ENCODE results near the gene CPNE7. TPM values are rescaled to one million over a fixed set of nuclear protein-coding genes. Genes with fewer than 3 reads are reported as not detected.

The CPNE7 gene
- total and polyA plus RNA-seq, 2 of the 8 experiments (the other 6 are each of a cell fraction or from before 2014, with no cell fraction given), result 10.0 to 23.7 TPM

- TF ChIP-seq, protein P1, sequence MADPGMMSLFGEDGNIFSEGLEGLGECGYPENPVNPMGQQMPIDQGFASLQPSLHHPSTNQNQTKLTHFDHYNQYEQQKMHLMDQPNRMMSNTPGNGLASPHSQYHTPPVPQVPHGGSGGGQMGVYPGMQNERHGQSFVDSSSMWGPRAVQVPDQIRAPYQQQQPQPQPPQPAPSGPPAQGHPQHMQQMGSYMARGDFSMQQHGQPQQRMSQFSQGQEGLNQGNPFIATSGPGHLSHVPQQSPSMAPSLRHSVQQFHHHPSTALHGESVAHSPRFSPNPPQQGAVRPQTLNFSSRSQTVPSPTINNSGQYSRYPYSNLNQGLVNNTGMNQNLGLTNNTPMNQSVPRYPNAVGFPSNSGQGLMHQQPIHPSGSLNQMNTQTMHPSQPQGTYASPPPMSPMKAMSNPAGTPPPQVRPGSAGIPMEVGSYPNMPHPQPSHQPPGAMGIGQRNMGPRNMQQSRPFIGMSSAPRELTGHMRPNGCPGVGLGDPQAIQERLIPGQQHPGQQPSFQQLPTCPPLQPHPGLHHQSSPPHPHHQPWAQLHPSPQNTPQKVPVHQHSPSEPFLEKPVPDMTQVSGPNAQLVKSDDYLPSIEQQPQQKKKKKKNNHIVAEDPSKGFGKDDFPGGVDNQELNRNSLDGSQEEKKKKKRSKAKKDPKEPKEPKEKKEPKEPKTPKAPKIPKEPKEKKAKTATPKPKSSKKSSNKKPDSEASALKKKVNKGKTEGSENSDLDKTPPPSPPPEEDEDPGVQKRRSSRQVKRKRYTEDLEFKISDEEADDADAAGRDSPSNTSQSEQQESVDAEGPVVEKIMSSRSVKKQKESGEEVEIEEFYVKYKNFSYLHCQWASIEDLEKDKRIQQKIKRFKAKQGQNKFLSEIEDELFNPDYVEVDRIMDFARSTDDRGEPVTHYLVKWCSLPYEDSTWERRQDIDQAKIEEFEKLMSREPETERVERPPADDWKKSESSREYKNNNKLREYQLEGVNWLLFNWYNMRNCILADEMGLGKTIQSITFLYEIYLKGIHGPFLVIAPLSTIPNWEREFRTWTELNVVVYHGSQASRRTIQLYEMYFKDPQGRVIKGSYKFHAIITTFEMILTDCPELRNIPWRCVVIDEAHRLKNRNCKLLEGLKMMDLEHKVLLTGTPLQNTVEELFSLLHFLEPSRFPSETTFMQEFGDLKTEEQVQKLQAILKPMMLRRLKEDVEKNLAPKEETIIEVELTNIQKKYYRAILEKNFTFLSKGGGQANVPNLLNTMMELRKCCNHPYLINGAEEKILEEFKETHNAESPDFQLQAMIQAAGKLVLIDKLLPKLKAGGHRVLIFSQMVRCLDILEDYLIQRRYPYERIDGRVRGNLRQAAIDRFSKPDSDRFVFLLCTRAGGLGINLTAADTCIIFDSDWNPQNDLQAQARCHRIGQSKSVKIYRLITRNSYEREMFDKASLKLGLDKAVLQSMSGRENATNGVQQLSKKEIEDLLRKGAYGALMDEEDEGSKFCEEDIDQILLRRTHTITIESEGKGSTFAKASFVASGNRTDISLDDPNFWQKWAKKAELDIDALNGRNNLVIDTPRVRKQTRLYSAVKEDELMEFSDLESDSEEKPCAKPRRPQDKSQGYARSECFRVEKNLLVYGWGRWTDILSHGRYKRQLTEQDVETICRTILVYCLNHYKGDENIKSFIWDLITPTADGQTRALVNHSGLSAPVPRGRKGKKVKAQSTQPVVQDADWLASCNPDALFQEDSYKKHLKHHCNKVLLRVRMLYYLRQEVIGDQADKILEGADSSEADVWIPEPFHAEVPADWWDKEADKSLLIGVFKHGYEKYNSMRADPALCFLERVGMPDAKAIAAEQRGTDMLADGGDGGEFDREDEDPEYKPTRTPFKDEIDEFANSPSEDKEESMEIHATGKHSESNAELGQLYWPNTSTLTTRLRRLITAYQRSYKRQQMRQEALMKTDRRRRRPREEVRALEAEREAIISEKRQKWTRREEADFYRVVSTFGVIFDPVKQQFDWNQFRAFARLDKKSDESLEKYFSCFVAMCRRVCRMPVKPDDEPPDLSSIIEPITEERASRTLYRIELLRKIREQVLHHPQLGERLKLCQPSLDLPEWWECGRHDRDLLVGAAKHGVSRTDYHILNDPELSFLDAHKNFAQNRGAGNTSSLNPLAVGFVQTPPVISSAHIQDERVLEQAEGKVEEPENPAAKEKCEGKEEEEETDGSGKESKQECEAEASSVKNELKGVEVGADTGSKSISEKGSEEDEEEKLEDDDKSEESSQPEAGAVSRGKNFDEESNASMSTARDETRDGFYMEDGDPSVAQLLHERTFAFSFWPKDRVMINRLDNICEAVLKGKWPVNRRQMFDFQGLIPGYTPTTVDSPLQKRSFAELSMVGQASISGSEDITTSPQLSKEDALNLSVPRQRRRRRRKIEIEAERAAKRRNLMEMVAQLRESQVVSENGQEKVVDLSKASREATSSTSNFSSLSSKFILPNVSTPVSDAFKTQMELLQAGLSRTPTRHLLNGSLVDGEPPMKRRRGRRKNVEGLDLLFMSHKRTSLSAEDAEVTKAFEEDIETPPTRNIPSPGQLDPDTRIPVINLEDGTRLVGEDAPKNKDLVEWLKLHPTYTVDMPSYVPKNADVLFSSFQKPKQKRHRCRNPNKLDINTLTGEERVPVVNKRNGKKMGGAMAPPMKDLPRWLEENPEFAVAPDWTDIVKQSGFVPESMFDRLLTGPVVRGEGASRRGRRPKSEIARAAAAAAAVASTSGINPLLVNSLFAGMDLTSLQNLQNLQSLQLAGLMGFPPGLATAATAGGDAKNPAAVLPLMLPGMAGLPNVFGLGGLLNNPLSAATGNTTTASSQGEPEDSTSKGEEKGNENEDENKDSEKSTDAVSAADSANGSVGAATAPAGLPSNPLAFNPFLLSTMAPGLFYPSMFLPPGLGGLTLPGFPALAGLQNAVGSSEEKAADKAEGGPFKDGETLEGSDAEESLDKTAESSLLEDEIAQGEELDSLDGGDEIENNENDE (IDR thresholded peaks at IDR 0.05; ENCODE audit: insufficient replicate concordance, low read length), result no peak
- TF ChIP-seq RAD21 (IDR thresholded peaks at IDR 0.05 in 1 of 2, conservative IDR thresholded peaks at IDR 0.05 in 1 of 2; ENCODE audit: low read depth in 2 of 2, low read length in 2 of 2) (peak; percentile 49 to 64; a peak in 3 of 4 replicates), GABPA (IDR thresholded peaks at IDR 0.05; ENCODE audit: borderline replicate concordance, insufficient read depth, low read length) (peak; percentile 81; the same call in 1 of the 2 replicates), TEAD4 (IDR thresholded peaks at IDR 0.05; ENCODE audit: low read depth, low read length) (peak; percentile 21; the same call in 1 of the 2 replicates), TAF1 (IDR thresholded peaks at IDR 0.05; ENCODE audit: low read depth, low read length) (0 out of 2 replicates have a peak, but pooled peaks have one; percentile 11), SP2 (IDR thresholded peaks at IDR 0.05; ENCODE audit: low read length) (no peak), TCF12 (IDR thresholded peaks at IDR 0.05; ENCODE audit: low read depth, low read length) (no peak)
- TF ChIP-seq, protein P2, sequence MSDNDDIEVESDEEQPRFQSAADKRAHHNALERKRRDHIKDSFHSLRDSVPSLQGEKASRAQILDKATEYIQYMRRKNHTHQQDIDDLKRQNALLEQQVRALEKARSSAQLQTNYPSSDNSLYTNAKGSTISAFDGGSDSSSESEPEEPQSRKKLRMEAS (IDR thresholded peaks at IDR 0.05), result peak; percentile 31; the same call in 1 of the 2 replicates
Observed at GRCh38 chr16:89556750-89557689, 18.5 kb upstream of the CPNE7 start (continued).

All from H1 (cell line).